Measurements from ENCODE around the gene ZNFX1.

Gene ZNFX1

DNA sequence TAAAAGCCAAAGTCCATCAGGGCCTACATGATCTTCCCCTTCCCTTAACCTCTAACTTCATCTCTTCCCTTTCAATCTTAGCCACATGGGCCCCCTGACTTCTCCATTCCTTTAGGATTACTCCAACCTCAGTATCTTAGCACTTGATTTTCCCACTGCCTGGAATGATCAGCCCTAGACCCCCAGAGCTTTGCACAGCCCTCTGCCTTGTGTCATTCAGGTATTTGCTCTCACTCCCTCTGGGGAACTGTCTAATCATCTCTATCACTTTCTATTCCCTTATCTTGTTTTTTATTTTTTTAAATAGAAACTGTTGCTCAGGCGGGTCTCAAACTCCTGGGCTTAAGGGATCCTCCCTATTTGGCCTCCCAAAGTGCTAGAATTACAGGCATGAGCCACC, 13.3 kb upstream of the ZNFX1 start:
- DNase-seq: no peak

DNA sequence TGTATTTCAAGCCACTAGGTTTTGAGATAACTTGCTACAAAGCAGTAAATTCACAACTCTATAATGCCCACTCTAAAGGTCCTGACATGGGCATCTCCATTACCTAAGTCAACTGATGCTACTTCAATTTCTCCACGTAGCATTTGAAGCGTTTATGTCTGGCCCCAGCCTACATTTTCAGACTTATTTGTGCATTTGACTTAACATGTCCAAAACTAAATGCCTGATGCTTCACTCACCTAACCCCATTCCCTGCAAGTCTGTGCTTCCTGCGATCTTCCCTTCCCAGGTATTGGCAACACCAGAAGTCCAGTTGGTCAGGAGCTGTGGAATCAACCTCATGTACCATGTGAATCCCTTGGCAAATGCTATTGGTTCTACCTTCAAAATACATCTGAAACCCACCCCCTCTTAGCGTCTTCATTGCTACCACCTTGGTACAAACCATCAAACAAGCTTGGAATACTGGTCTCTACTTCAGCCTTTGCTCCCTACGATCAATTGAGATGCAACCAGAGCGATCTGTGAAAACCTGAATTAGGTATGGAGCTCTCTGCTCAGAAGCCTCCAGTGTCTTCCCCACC, 12.8 kb upstream of the ZNFX1 start:
- DNase-seq: no peak

DNA sequence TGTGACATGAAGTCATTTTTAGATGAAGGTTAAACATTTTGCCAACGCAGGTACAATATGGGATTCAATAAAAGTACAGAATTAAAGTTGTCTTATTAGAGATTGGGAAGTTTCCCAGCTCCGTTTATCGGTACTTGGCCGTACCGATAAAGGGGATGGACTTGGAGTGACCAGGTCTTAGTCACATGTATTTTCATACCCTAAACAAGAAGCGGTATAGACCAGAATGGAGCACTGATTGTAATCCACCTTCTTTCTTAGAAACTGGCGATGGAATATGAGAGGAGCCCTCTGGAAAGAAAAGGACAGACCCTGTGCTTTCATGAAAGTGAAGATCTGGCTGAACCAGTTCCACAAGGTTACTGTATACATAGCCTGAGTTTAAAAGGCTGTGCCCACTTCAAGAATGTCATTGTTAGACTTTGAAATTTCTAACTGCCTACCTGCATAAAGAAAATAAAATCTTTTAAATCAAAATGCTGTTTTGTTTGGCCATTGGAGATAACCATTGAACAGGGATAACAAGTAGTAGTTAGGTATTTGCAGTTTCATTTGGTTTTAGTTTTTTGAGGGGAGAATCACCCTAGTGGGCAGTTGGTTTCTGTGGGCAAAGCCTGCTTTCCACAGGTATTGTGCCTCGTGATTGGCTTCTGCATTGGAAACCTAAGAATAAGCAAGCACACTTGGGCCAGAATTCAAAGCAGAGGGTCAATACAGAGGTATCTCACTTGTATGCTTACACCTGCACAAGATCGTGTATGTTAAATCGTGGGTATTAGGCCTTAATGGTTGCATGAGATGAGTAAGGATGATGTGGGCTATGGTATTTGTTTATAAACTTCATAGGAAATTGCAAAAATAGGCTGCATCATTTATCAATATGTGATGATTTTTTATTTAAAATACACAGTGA, 11.2 kb upstream of the ZNFX1 start:
- DNase-seq: no peak

DNA sequence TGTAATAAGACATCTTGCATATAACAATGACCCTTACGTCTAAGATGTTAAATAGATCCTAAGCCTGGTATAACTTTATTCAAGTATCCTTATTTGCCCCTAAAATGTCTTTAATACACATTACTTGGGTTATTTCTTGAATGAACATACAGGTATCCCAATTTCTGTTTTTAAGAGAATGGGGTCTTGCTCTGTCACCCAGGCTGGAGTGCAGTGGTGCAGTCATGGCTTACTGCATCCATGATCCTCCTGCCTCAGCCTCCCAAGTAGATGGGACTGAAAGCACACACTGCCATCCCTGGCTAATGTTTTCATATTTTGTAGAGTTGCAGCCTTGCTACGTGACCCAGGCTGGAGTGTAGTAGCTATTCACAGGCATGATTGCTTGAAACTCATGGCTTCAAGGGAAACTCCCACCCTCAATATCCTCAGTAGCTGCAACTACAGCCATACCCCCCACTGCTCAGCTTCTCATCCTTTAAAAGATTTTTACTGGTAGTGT, 10.4 kb upstream of the ZNFX1 start:
- no peak for DNase-seq

DNA sequence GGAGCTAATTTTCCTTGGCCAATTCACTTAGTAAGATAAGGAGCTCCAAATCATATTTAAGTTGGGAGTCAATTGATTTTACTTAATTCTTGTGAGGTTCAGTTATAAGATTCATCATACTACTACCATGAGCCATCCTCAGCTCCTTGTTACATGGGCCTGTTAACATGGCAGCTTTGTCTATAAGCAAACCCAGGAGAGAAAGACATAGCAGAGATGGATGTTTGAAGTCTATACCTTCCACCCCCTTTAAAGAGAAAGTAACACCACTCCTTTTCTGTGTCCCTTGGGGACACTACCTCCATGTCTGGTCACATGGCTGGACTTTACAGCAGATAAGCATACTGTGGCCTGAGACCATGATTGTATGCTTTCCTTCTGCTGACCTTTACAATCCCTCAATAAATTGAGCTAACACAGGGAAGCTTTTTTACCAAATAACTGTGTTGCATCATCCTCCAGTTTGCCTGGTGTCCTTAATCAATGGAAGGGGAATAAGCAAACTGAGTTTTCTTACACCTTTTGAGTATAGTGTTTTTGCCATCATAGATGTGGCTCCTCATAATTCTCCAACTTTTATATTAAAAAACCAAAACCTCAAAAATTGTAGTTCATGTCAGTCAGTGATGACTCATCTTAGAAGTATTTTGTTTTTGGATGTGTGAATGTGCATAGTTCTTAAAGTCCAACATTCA, 9.8 kb upstream of the ZNFX1 start:
- DNase-seq: no peak

DNA sequence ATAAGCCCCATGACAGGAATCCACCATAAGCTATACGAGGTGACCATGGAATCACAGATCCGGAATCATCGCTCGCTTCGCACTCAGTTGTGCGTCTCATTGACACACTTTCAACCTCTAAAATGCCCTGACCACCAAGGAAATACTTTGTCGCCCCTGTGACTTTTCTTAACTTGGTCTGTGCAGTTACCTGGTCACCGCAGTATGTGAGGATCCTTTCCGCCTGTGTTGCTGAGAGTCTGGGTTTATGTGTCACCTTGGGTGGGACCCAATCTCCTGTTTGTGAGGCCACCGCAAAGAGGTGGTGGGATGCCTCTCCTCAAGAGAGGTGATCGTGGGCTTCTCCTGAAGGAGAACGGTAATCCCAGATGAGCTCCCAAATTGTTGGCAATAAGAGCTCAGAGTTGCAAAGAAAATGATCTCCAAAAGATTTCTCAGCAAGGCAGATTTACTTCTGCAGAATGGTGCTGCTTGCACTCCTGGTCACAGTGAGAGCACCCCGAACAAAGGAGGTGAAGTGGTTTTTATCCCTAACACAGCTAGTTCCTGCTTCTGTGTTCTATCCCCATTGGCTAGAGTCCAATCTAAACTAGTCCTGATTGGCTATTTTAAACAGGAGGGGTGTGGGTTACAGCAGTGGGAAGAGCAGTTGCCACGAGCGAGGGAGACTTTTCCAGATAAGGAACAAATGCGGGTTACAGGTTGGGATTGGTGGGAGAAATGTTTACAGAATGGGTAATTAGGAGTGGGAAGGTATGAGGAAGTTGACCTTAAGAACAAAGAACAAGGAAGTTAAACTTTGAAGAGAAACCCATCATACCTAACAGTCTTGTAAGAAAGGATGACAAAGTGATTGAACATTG, 9.1 kb upstream of the ZNFX1 start:
- DNase-seq: no peak

DNA sequence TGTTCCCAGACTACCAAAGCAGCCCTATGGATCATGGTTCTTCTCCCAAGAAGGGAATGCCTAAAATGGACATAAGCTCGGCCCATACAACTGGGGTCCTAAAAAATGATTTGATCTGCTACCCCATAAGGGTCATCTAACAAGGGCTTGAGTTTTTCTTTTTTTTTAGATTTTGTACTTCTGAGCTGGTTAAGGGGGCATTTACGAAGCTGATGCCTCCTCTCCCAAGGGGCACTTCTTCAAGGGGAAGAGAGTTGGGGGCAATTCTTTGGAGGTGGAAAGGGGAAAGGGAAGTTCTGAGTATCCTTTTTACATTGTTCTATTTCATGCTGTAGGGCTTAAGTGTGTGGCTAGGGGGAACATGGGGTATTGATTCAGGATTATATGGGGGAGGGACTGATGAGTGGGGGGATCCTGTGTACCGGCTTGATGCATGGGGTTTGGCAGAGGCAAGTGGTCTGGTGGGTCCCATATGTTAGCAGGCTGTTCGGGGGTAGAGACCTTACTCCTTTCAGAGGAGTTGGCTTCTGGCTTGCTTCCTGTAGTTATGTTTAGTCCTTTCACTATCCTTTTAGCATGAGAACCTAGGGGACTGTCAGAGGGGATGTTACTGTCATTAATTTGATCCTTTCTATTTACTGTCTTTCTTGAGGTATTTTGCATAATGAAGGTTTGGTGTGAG, 8.1 kb upstream of the ZNFX1 start:
- no peak for DNase-seq

DNA sequence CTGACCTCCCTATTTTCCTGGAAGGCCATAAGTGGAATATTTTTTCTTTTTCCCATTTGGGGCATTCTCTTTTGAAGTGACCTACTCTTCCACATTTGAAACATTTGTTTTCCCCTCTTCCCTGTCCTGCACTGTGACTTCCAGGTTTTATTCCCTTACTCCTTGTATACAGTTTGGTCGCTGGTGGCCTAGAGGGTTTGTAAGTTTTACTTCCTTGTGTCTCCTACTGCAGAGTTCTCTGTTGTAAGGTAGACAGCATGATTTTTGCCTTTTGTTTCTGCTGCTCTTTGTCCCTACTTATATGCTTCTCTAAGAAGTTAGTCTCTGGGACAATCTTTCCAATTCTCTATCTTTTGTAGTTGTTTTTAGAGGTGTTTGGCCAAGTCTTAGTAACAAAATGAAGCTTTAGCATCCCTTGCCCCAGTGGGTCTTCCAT, 7.4 kb upstream of the ZNFX1 start:
- DNase-seq: no peak

DNA sequence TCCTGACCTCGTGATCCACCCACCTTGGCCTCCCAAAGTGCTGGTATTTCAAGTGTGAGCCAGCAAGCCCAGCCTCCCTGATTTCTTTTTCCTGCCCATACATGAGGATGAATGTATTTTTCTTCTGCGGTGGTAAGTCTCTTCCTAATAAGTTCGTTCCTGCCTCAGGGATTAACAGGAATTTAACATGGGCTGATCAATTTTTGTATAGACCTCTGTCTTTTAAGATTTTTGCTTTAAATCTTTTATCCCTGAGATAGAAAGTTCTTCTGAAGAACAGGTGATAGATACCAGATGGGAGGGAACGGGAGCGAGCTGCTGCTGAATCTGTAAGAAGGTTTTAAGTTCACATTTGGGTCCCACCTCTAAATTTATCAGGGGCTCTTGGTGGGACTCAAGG, 7.0 kb upstream of the ZNFX1 start:
- DNase-seq: no peak

DNA sequence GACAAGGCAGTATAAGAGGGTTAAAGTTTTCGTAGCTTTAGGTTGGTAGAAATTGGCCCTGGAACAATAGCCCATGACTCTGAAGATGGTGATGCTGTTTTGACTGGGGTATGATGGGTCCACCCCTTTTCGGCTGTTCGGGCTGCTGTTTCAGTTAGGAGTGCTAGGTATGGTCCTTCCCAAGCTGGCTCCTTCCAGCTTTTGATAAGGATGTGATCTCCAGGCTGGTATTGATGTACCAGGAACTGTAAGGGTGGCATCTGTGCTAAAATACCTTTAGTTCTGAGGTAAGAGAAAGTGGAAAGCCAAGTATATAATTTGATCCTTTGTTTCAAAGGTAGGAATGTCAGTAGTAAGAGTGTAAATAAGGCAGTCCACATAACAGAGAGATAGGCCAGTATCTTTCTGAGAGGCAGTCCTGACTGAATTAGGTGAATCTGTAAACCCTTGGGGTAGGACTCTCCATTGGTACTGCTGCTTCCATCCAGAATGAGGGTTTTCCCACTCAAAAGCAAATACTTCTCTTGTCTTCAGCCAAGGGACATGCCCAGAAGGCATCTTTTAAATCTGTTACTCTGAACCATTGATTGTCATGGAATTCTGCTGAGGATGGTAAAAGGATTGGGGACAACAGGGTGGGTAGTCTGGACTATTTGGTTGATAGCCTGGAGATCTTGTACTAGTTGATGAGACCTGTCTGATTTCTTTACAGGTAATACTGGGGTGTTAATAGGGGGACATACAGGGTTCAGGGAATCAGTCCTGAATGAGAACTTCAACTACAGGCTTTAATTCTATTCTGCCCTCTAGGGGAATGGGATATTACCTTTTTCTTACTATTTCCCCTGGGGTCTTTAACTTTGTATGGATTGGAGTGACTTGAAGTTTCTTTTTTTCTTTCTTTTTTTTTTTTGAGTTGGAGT, 6.1 kb upstream of the ZNFX1 start:
- no peak for DNase-seq

DNA sequence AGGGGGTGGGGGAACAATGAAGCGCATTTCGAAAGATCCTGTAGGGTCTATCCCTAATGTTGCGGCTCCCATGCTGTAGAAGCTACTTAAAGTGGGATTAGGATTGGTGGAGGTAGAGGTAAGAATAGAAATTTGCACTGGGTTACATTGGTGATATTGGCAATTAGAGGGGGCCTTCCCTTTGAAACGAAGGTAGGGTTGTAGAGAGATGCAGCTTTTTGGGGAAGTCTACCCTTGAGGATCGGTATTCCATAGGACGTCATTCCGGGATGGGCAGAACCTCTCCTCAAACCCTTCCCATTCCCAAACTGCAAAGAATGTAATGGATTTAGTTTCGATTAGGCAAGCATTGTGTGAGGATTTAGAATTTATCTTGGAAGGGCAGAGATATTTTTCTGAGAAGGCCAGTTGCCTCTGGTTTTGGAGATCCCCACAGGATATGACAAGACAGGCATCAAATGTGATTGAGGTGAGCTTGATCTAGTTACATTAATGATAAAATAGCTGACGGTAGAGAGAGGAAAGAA, 5.4 kb upstream of the ZNFX1 start:
- DNase-seq: no peak

DNA sequence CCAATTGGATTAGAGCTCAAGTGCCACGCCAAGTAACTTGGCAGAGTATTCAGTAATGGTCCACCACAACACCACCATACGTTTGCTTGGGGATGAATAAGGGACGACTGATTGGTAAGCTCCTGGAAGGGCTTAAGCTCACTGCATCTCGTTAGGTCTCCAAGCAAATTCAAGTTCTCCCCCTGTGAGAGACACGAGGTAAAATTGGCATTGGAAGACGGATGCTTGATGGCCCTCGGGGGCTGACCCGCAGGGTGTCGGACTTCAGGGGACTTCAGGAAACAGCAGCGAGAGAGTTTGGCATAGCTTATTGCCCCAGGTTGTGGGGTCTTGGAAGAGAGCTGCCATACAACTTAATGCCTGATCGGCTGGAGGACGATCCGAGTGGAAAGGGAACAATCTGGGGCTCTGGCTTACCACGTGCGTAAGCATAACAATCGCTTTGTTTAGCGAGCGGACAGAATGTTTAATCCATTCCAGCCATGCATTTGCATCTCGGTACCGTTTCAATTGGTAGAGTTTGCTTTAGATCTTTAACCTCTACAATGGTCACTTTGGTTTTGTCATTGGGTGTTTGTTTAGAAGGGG, 4.8 kb upstream of the ZNFX1 start:
- no peak for DNase-seq

DNA sequence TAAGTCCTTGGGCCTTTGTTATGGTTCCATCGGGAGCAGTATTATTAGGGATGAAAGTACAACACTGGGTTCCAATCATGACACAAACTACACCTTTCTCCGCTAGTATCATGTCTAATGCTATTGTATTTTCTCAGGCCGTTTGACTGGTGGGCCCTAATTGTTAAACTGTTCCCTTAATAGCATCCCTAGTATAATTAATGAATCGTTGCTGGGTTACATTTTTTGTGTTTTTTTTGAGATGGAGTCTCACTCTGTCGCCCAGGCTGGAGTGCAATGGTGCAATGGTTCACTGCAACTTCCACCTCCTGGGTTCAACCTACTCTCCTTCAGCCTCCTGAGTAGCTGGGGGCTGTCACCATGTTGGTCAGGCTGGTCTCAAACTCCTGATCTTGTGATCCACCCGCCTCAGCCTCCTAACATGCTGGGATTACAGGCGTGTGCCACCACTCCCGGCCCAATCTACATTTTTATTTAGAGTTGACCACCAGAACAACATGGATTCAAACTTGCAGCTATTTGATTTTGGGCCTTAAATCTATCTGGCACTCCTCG, 4.1 kb upstream of the ZNFX1 start:
- DNase-seq: no peak

DNA sequence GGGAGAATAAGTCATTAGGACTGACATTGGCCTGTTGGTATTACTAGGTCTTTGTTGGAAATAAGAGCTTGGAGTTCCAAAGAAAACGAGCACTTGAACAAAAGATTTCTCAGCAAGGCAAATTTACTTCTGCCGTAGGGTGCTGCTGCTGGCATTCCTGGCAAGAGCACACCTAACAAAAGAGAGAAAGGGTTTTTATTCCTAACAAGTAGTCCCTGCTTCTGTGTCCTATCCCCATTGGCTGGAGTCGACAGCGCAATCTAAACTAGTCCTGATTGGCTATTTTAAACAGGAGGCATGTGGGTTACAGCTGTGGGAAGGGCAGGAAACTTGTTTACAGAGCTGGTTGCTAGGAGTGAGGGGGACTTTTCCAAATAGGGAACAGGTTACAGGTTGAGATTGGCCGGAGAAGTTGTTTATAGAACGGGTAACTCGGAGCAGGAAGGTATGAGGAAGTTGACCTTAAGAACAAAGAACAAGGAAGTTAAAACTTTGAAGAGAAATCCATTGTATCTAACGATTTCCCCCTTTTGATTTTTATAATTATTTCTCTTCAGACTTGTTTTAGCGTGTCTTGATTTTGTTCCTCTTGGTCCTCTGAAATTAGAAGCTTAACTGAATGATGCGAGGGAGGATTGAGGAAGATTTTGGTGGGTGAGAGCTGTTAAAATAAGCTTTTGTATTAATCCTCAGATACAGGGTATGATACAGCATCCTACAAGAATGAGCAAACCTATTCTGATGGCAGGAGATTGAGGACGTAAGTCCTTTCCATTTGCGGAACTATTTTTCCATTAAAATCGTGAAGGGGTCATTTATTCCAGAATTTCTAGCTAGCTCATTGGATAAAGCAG, 3.4 kb upstream of the ZNFX1 start:
- no peak for DNase-seq

DNA sequence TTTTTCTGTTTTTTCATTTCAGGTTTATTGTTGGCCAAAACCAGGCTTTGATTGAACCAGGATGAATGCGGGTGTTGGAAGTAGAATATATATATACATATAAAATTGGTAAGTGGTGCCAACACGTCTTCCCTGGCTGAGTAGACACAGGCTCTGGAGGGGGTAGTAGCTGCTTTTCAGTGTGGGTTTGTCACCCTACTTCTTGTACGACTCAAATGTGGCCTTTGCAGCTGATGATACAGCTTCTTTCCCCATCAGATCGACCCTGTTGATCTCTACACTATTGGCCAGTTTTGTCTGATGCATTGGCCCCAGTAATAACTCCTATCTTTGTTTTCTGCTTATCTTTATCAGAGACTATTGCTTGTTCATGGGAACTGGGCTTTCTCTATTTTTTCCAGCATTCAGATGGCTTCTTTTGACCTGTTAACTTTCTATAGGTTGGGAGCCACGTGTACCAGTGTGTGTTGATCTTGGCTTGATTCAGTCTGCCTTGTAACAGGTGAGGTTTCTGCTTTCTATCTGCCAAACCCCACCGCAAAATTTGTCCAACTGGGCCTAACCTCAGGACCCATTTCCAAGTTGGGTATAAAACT, 2.7 kb upstream of the ZNFX1 start:
- no peak for DNase-seq

DNA sequence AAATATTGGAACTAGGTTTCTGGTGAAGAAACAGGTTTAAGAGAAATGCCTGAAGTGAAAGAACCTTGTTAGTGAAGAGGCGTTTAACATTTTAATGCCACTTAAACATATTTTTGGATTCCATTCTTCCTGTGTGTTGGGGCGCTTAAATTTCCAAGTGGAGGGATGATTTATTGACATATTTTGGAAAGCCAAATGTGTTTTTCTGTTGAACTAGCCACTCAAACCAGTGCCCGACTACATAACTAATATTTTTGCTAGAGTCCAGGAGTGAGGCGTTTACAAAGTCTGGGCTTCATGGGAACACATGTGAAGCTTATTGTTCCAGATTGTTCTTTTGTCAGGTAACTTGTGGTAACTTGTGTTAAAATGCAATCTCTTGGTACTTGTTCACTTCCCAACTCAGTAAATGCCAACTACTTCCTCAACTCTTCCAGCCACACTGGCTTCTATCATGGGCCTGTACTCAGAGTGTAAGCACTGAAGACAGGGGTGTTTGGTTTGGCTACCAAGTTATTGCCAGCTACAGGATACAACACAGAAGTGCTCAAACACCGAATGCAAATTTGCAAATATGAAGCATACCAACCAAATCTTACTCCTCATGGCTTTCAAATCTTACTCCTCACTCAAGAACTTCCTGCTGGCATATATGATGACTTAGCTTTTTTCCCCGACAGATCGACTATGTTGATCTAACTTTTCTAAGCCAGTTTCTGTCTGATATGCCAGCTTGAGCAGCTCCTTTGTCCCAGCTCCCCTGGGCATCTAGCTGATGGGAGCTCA, 2.0 kb upstream of the ZNFX1 start:
- no peak for DNase-seq

DNA sequence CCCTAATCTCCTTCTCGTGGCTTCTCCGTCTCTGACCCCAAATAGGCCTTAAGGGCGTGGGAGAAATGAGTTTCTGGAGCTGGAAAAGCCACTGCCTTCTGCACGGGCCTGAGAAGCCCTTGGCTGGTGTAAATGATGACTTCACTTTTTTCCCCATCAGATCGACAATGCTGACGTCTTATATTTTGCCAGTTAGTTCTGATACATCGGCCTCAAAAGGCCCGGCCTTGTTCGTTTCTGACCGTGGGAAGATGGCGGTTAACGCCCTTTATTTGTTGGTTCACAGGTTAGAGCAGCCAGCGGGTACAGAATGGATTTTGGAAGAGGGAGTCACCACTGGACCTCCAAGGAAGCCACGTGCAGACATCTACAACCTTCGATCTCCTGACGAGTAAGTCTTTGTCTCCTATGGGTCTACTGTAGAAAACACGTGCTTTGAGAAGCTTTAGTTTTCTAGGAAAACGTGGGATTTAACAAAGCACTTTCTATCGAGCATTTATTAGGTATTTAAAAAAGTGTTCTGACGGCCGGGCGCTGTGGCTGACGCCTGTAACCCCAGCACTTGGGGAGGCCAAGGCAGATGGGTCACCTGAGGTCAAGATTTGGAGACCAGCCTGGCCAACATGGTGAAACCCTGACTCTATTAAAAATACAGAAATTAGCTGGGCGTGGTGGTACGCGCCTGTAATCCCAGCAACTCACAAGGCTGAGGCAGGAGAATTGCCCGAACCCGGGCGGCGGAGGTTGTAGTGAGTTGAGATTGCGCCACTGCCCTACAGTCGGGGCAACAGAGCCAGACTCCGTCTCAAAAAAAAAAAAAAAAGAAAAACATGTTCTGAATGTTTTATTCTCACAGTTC, 1.2 kb upstream of the ZNFX1 start:
- no peak for DNase-seq

All from amniotic stem cell (primary cell).